Measurements from ENCODE around the gene CCL14.

DNA sequence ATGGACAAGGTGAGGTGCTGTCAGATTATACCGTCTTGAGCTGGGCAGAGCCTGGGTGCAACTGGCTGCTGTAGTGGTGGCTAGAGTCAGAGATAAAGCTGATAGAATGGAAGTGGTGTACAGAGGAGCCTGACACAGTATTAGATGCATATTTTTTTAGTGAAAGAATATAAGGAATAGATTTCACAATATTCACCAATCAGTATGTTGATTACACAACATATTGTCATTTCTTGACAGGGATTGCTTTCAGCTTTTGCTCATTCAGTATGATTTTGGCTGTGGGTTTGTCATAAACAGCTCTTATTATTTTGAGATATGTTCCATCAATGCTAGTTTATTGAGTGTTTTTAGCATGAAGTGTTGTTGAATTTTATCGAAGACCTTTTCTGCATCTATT is 32.9 kb upstream of the CCL14 start:
- TF ChIP-seq U2AF1 (optimal IDR thresholded peaks at IDR 0.05; ENCODE audit: low read depth, low read length) = no peak
- TF ChIP-seq, protein P1, sequence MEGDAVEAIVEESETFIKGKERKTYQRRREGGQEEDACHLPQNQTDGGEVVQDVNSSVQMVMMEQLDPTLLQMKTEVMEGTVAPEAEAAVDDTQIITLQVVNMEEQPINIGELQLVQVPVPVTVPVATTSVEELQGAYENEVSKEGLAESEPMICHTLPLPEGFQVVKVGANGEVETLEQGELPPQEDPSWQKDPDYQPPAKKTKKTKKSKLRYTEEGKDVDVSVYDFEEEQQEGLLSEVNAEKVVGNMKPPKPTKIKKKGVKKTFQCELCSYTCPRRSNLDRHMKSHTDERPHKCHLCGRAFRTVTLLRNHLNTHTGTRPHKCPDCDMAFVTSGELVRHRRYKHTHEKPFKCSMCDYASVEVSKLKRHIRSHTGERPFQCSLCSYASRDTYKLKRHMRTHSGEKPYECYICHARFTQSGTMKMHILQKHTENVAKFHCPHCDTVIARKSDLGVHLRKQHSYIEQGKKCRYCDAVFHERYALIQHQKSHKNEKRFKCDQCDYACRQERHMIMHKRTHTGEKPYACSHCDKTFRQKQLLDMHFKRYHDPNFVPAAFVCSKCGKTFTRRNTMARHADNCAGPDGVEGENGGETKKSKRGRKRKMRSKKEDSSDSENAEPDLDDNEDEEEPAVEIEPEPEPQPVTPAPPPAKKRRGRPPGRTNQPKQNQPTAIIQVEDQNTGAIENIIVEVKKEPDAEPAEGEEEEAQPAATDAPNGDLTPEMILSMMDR (IDR thresholded peaks at IDR 0.05 in 2 of 3, conservative IDR thresholded peaks at IDR 0.05 in 1 of 3; ENCODE audit: insufficient read depth in 2 of 3, low read depth in 1 of 3, low read length in 3 of 3) = no peak
- no peak for TF ChIP-seq ATF7 (IDR thresholded peaks at IDR 0.05)
- no peak for TF ChIP-seq MEF2A (IDR thresholded peaks at IDR 0.05; ENCODE audit: control insufficient read depth, low read depth, low read length)
- TF ChIP-seq, protein P2, sequence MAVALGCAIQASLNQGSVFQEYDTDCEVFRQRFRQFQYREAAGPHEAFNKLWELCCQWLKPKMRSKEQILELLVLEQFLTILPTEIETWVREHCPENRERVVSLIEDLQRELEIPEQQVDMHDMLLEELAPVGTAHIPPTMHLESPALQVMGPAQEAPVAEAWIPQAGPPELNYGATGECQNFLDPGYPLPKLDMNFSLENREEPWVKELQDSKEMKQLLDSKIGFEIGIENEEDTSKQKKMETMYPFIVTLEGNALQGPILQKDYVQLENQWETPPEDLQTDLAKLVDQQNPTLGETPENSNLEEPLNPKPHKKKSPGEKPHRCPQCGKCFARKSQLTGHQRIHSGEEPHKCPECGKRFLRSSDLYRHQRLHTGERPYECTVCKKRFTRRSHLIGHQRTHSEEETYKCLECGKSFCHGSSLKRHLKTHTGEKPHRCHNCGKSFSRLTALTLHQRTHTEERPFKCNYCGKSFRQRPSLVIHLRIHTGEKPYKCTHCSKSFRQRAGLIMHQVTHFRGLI (CRISPR knock-in tag; IDR thresholded peaks at IDR 0.05) = no peak
- TF ChIP-seq, protein P3, sequence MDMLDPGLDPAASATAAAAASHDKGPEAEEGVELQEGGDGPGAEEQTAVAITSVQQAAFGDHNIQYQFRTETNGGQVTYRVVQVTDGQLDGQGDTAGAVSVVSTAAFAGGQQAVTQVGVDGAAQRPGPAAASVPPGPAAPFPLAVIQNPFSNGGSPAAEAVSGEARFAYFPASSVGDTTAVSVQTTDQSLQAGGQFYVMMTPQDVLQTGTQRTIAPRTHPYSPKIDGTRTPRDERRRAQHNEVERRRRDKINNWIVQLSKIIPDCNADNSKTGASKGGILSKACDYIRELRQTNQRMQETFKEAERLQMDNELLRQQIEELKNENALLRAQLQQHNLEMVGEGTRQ (CRISPR knock-in tag; IDR thresholded peaks at IDR 0.05) = no peak
- TF ChIP-seq, protein P4, sequence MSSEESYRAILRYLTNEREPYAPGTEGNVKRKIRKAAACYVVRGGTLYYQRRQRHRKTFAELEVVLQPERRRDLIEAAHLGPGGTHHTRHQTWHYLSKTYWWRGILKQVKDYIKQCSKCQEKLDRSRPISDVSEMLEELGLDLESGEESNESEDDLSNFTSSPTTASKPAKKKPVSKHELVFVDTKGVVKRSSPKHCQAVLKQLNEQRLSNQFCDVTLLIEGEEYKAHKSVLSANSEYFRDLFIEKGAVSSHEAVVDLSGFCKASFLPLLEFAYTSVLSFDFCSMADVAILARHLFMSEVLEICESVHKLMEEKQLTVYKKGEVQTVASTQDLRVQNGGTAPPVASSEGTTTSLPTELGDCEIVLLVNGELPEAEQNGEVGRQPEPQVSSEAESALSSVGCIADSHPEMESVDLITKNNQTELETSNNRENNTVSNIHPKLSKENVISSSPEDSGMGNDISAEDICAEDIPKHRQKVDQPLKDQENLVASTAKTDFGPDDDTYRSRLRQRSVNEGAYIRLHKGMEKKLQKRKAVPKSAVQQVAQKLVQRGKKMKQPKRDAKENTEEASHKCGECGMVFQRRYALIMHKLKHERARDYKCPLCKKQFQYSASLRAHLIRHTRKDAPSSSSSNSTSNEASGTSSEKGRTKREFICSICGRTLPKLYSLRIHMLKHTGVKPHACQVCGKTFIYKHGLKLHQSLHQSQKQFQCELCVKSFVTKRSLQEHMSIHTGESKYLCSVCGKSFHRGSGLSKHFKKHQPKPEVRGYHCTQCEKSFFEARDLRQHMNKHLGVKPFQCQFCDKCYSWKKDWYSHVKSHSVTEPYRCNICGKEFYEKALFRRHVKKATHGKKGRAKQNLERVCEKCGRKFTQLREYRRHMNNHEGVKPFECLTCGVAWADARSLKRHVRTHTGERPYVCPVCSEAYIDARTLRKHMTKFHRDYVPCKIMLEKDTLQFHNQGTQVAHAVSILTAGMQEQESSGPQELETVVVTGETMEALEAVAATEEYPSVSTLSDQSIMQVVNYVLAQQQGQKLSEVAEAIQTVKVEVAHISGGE (CRISPR knock-in tag; IDR thresholded peaks at IDR 0.05) = no peak

Measured in K562 (cell line).